ENCODE data around the gene WDR7.

WDR7 gene

GRCh38 chr18:56650944-56651770, at the start of gene WDR7:
WDR7 (plus strand) TSS chr18:56651359; CDS start chr18:56672516, 21,157 bp downstream.
- DNase-seq (ENCODE audit: low read depth in 3 of 3): peak; percentile 92 to 96 (median 94)

- DNase-seq (ENCODE audit: low read depth in 3 of 3): no peak
Observed at GRCh38 chr18:56606618-56607017, 44.5 kb upstream of the WDR7 start.

- no peak for DNase-seq (ENCODE audit: low read depth in 3 of 3)
Observed at GRCh38 chr18:56615738-56616520, 35.2 kb upstream of the WDR7 start.

- DNase-seq (ENCODE audit: low read depth in 3 of 3): no peak
Observed at GRCh38 chr18:56627991-56628390, 23.2 kb upstream of the WDR7 start.

- DNase-seq (ENCODE audit: low read depth in 3 of 3): no peak
Observed at GRCh38 chr18:56632070-56633022, 18.8 kb upstream of the WDR7 start.

- no peak for DNase-seq (ENCODE audit: low read depth in 3 of 3)
Observed at GRCh38 chr18:56635007-56635406, 16.2 kb upstream of the WDR7 start.

GRCh38 chr18:56637176-56637575, 14.0 kb upstream of the WDR7 start:
- no peak for DNase-seq (ENCODE audit: low read depth in 3 of 3)

- no peak for DNase-seq (ENCODE audit: low read depth in 3 of 3)
Observed at GRCh38 chr18:56637711-56638231, 13.4 kb upstream of the WDR7 start.

GRCh38 chr18:56638232-56639103, 12.7 kb upstream of the WDR7 start, which contains the start of gene TXNL1:
TXNL1 (minus strand) TSS chr18:56638592; CDS start chr18:56638440, 152 bp downstream.
- peak; percentile 99 for DNase-seq (ENCODE audit: low read depth in 3 of 3)

- no peak for DNase-seq (ENCODE audit: low read depth in 3 of 3)
Observed at GRCh38 chr18:56639104-56639381, 12.1 kb upstream of the WDR7 start.

GRCh38 chr18:56639571-56639970, 11.6 kb upstream of the WDR7 start:
- DNase-seq (ENCODE audit: low read depth in 3 of 3): no peak

GRCh38 chr18:56641714-56642337, 9.3 kb upstream of the WDR7 start:
- DNase-seq (ENCODE audit: low read depth in 3 of 3): no peak

- DNase-seq (ENCODE audit: low read depth in 3 of 3): no peak
Observed at GRCh38 chr18:56643381-56643780, 7.8 kb upstream of the WDR7 start.

- DNase-seq (ENCODE audit: low read depth in 3 of 3): no peak
Observed at GRCh38 chr18:56645415-56646016, 5.6 kb upstream of the WDR7 start.

- DNase-seq (ENCODE audit: low read depth in 3 of 3): no peak
Observed at GRCh38 chr18:56647071-56647470, 4.1 kb upstream of the WDR7 start.

- DNase-seq (ENCODE audit: low read depth in 3 of 3): no peak
Observed at GRCh38 chr18:56647951-56648893, 2.9 kb upstream of the WDR7 start.

- no peak for DNase-seq (ENCODE audit: low read depth in 3 of 3)
Observed at GRCh38 chr18:56649996-56650395, 1.2 kb upstream of the WDR7 start.

- DNase-seq (ENCODE audit: low read depth in 3 of 3): no peak
Observed at GRCh38 chr18:56651771-56652092, 573 bp downstream of the WDR7 start.

GRCh38 chr18:56652802-56653201, 1.6 kb downstream of the WDR7 start:
- DNase-seq (ENCODE audit: low read depth in 3 of 3): no peak
